Astrocyte (in vitro differentiated cells and primary cell): ENCODE results near the gene SDSL.

Experiments
- EZH2 ChIP-seq: IDR thresholded peaks from 2 replicates; pipeline ENCODE4 v1.6.1; 2012; ENCODE audit warnings: mild to moderate bottlenecking, low read length, inconsistent platforms; ENCODE audit not compliant: insufficient read depth
- TF ChIP-seq, protein P1 (sequence below): IDR thresholded peaks from 2 replicates; pipeline ENCODE4 v1.5.1; 2011; ENCODE audit warnings: low read depth, mild to moderate bottlenecking, inconsistent platforms, low read length, moderate library complexity; ENCODE audit not compliant: insufficient read depth

DNA sequence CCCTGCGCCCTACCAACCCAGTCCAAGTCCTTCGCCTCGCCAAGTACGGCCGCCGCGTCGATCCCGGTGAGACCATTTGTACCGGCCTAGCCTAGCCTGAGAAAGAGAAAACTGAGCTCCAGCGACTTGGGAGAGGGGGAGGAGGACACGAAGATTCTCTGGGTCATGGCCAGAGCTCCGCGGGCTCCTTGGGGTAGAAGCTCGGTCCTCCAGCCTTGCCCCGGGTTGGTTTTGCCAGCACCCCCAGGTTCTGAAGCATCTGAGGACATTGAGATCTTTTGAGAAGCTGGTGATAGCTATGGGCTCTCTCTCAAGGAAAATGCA lies 42.2 kb downstream of the SDSL start:
- TF ChIP-seq, protein P1, sequence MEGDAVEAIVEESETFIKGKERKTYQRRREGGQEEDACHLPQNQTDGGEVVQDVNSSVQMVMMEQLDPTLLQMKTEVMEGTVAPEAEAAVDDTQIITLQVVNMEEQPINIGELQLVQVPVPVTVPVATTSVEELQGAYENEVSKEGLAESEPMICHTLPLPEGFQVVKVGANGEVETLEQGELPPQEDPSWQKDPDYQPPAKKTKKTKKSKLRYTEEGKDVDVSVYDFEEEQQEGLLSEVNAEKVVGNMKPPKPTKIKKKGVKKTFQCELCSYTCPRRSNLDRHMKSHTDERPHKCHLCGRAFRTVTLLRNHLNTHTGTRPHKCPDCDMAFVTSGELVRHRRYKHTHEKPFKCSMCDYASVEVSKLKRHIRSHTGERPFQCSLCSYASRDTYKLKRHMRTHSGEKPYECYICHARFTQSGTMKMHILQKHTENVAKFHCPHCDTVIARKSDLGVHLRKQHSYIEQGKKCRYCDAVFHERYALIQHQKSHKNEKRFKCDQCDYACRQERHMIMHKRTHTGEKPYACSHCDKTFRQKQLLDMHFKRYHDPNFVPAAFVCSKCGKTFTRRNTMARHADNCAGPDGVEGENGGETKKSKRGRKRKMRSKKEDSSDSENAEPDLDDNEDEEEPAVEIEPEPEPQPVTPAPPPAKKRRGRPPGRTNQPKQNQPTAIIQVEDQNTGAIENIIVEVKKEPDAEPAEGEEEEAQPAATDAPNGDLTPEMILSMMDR, result no peak
- no peak for TF ChIP-seq EZH2
